Neural progenitor cell (in vitro differentiated cells): ENCODE data around the gene MSANTD1. TPM values are rescaled to one million over a fixed set of nuclear protein-coding genes. Genes with fewer than 3 reads are reported as not detected.
A peak's percentile ranks its signal among the peaks of the same experiment; 100 is the strongest.

Source experiments
- DNase-seq: peaks from one replicate; pipeline ENCODE4 v3.0.0-alpha.2; 2016; ENCODE audit warnings: low spot score
- H2AFZ ChIP-seq: fragments of 200-600 bp; sonication (generic); replicated peaks from 2 replicates; pipeline ENCODE4 v1.6.1; 2016; ENCODE audit warnings: antibody characterized with exemption
- H3F3A ChIP-seq: fragments of 200-600 bp; sonication (generic); 2 replicates; pipeline ENCODE4 v1.6.1; 2016; ENCODE audit warnings: antibody characterized with exemption, low read depth
- H3K27ac ChIP-seq: fragments of 200-600 bp; sonication (generic); 2 replicates; pipeline ENCODE4 v1.5.1; 2016; ENCODE audit warnings: mild to moderate bottlenecking
- H3K27me3 ChIP-seq: fragments of 200-600 bp; sonication (generic); 2 replicates; pipeline ENCODE4 v1.6.1; 2016; ENCODE audit warnings: mild to moderate bottlenecking, moderate library complexity
- H3K36me3 ChIP-seq: fragments of 200-600 bp; sonication (generic); 2 replicates; pipeline ENCODE4 v1.5.1; 2016
- H3K4me1 ChIP-seq: fragments of 200-600 bp; sonication (generic); 2 replicates; pipeline ENCODE4 v1.6.1; 2016; ENCODE audit warnings: mixed run types
- H3K4me2 ChIP-seq: fragments of 200-600 bp; sonication (generic); 2 replicates; pipeline ENCODE4 v1.6.1; 2016
- H3K4me3 ChIP-seq: fragments of 200-600 bp; sonication (generic); 2 replicates; pipeline ENCODE4 v1.5.1; 2016
- H3K79me2 ChIP-seq: fragments of 200-600 bp; sonication (generic); 2 replicates; pipeline ENCODE4 v1.6.1; 2016; ENCODE audit warnings: low read depth
- H3K9ac ChIP-seq: fragments of 200-600 bp; sonication (generic); 2 replicates; pipeline ENCODE4 v1.6.1; 2016
- H3K9me3 ChIP-seq: fragments of 200-600 bp; sonication (generic); 2 replicates; pipeline ENCODE4 v1.5.1; 2016; ENCODE audit warnings: low read depth
- H4K20me1 ChIP-seq: fragments of 200-600 bp; sonication (generic); 2 replicates; pipeline ENCODE4 v1.6.1; 2016; ENCODE audit warnings: low read depth
- H3K27ac Mint-ChIP-seq: 3 replicates; pipeline ENCODE4 v1.8.0; 2021; ENCODE audit warnings: mixed read lengths
- H3K27me3 Mint-ChIP-seq: 2 replicates; pipeline ENCODE4 v1.8.0; 2022; ENCODE audit warnings: low read depth, mild to moderate bottlenecking, inconsistent platforms, moderate library complexity, mixed read lengths; ENCODE audit not compliant: insufficient read depth
- H3K36me3 Mint-ChIP-seq: 3 replicates; pipeline ENCODE4 v1.8.0; 2021; ENCODE audit warnings: mixed read lengths
- H3K4me1 Mint-ChIP-seq: 3 replicates; pipeline ENCODE4 v1.8.0; 2021; ENCODE audit warnings: mixed read lengths
- H3K4me3 Mint-ChIP-seq: 3 replicates; pipeline ENCODE4 v1.8.0; 2021; ENCODE audit warnings: mild to moderate bottlenecking, moderate library complexity, mixed read lengths
- H3K9me3 Mint-ChIP-seq: 3 replicates; pipeline ENCODE4 v1.8.0; 2020; ENCODE audit warnings: mixed read lengths
- EZH2 ChIP-seq: fragments of 200-600 bp; sonication (generic); IDR thresholded peaks from 2 replicates; pipeline ENCODE4 v1.6.1; 2017; ENCODE audit warnings: antibody characterized with exemption, mild to moderate bottlenecking, moderate library complexity
- EZH2phosphoT487 ChIP-seq: fragments of 200-600 bp; sonication (generic); IDR thresholded peaks from 2 replicates; pipeline ENCODE4 v1.6.1; 2017; ENCODE audit warnings: antibody characterized with exemption
- total RNA-seq: library from RNA; depleted of rRNA; stranded (reverse); fragments of >200 nt; gene quantifications from 2 replicates; pipeline ENCODE4 v1.2.3, GENCODE V29; 2015; ENCODE audit warnings: low replicate concordance
- TF ChIP-seq, protein P1 (sequence below): fragments of 200-600 bp; sonication (generic); IDR thresholded peaks from 2 replicates; pipeline ENCODE4 v1.5.1; 2017; ENCODE audit warnings: antibody characterized with exemption, mild to moderate bottlenecking

The MSANTD1 gene
- total RNA-seq, 1 donor from 2014 or later: 0.17 TPM

- Histone ChIP-seq H3K79me2 (peaks cover 79% of the 10 kb centered on the region), H3F3A (peaks cover 7% of the 10 kb centered on the region), H3K4me3 (no peak overlapping the region), H3K36me3 (no peaks in the 10 kb centered on the region), H2AFZ (no peak overlapping the region), H3K9me3 (no peaks in the 10 kb centered on the region), H3K27ac (no peak overlapping the region), H4K20me1 (peaks cover 78% of the 10 kb centered on the region), H3K9ac (no peak overlapping the region), H3K4me2 (peak overlapping the region; percentile 25), H3K27me3 (no peaks in the 10 kb centered on the region), H3K4me1 (peaks cover 40% of the 10 kb centered on the region)
- Mint-ChIP-seq H3K4me1 (peaks cover 75% of the 10 kb centered on the region), H3K27me3 (peaks cover 2% of the 10 kb centered on the region), H3K27ac (peak overlapping the region; percentile 76), H3K36me3 (peaks cover 2% of the 10 kb centered on the region), H3K9me3 (no peaks in the 10 kb centered on the region), H3K4me3 (peak overlapping the region; percentile 62)
- TF ChIP-seq, protein P1, sequence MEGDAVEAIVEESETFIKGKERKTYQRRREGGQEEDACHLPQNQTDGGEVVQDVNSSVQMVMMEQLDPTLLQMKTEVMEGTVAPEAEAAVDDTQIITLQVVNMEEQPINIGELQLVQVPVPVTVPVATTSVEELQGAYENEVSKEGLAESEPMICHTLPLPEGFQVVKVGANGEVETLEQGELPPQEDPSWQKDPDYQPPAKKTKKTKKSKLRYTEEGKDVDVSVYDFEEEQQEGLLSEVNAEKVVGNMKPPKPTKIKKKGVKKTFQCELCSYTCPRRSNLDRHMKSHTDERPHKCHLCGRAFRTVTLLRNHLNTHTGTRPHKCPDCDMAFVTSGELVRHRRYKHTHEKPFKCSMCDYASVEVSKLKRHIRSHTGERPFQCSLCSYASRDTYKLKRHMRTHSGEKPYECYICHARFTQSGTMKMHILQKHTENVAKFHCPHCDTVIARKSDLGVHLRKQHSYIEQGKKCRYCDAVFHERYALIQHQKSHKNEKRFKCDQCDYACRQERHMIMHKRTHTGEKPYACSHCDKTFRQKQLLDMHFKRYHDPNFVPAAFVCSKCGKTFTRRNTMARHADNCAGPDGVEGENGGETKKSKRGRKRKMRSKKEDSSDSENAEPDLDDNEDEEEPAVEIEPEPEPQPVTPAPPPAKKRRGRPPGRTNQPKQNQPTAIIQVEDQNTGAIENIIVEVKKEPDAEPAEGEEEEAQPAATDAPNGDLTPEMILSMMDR: no peak
- TF ChIP-seq EZH2 (no peak), EZH2phosphoT487 (no peak)
- peak; percentile 45 for DNase-seq
Measured at GRCh38 chr4:3305610-3306371, 56.8 kb downstream of the MSANTD1 start.

Other genes starting within 250 kb of the MSANTD1 start
- not detected in 2 replicates for gene HTT-AS, start 174.6 kb upstream of the MSANTD1 start, total RNA-seq
- gene HTT, start 174.5 kb upstream of the MSANTD1 start, total RNA-seq: 38.9 and 40.2 TPM in 2 replicates
- 36.6 and 140 TPM in 2 replicates for gene RGS12, start 43.9 kb downstream of the MSANTD1 start, total RNA-seq
- gene HGFAC, start 192.8 kb downstream of the MSANTD1 start, total RNA-seq: not detected in 2 replicates
- 0.22 TPM in 1 of 2 replicates, not detected in the other for gene DOK7, start 214.1 kb downstream of the MSANTD1 start, total RNA-seq